ENCODE results near the gene FADS2. TPM values are rescaled to one million over a fixed set of nuclear protein-coding genes. Genes with fewer than 3 reads are reported as not detected.
A peak's percentile ranks its signal among the peaks of the same experiment; 100 is the strongest.

Gene FADS2
- total and polyA plus RNA-seq, 3 donors from 2014 or later: 73.5 to 123 (median 80.8) TPM

DNA sequence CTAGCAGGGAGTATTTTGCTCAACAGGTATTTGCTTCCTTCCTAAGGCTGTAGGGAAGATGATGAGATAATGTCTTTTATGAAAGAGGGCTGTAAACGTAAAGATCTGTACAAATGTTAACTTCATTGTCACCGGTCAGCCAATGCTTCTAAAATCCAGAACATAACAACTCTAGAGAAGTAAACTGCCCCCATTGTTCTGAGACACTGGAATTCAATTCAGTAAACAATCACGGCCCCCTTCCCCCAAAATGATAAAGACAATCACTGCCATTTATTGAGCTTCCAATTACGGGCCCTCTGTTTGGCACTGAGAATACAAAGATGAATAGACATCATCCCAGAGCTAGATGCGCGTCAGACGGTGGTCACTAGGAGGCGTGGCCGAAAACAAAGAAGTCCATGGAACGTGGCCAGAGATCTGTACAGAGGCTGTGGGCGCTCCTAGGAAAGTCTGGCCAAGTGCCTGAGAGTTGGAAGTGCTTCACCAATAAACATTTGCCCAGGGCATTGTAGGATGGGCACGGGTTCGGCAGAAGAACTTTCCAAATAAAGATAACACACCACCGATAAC lies 36.3 kb upstream of the FADS2 start:
- peak; percentile 89 for DNase-seq
- H3K4me3 ChIP-seq: peak overlapping the region; percentile 84 to 97

DNA sequence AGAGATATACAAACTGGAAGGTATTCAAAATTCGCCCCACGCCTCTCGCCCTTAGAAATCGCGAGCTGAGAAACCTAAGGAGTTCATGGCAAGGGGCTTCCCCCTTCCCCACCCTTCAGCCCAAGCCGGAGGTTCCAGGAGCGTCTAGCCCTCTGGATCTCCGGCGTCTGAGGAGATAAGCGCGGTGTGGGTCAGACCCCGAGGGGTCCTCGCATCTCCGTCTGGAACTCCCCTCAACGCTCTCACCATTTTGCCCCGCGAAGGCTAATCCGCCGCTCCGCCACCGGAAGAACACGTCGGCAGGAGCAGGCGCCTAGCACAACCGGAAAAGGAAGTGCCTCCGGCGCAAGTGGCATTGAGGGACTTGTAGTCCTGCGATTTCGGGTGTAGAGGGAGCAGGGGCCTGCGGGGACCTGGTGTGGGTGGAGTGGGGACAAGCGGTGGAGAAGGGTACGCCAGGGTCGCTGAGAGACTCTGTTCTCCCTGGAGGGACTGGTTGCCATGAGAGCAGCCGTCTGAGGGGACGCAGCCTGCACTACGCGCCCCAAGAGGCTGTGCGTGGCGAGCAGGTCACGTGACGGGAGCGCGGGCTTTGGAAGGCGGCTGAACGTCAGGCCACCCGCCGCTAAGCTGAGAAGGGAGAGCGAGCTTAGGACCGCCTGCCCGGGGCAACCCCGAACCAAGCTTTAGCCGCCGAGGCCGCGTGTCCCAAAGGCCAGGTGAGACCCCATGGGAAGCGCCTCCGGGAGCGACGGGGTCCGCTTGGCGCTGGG lies 35.6 kb upstream of the FADS2 start, which contains the start of the genes FEN1 and TMEM258:
TSS of gene FEN1 (plus strand) at position 602 of the 773 bp plus-strand sequence. CDS start 2,451 bp downstream, outside the sequence.
TSS of gene TMEM258 (minus strand) at position 290 of the 773 bp plus-strand sequence. CDS start at position 249, 41 bp downstream.
- 1% methylated on average over 22 to 58 of the region's 61 CpGs for WGBS, 2 donors
- Histone ChIP-seq H3K4me1 (peaks cover 17% of the 10 kb centered on the region), H3K9me3 (no peaks in the 10 kb centered on the region), H3K27ac (peak within 1 kb of the TSS; percentile 95 to 98), H3K27me3 (no peaks in the 10 kb centered on the region), H3K4me3 (peak within 1 kb of the TSS; percentile 84 to 97), H3K36me3 (ENCODE audit: low read depth, missing control alignments) (no peaks in the 10 kb centered on the region)
- peak; percentile 93 for DNase-seq
- TF ChIP-seq, protein P1, sequence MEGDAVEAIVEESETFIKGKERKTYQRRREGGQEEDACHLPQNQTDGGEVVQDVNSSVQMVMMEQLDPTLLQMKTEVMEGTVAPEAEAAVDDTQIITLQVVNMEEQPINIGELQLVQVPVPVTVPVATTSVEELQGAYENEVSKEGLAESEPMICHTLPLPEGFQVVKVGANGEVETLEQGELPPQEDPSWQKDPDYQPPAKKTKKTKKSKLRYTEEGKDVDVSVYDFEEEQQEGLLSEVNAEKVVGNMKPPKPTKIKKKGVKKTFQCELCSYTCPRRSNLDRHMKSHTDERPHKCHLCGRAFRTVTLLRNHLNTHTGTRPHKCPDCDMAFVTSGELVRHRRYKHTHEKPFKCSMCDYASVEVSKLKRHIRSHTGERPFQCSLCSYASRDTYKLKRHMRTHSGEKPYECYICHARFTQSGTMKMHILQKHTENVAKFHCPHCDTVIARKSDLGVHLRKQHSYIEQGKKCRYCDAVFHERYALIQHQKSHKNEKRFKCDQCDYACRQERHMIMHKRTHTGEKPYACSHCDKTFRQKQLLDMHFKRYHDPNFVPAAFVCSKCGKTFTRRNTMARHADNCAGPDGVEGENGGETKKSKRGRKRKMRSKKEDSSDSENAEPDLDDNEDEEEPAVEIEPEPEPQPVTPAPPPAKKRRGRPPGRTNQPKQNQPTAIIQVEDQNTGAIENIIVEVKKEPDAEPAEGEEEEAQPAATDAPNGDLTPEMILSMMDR (IDR thresholded peaks at IDR 0.05): peak in 1 of 3 experiments; percentile 27
- no peak for TF ChIP-seq POLR2A (IDR thresholded peaks at IDR 0.05)
- intact Hi-C loops (cut with DNase I; ENCODE audit: low total_unique reads): loop anchor here (10.0 kb wide), 2 partner anchors 162 to 312 kb away; partner anchors contain the start of gene BEST1

More for the DNA sequence above, 36.3 kb upstream of the FADS2 start:
- intact Hi-C loops (cut with DNase I; ENCODE audit: low total_unique reads): loop anchor here (10.0 kb wide), 2 partner anchors 163 to 313 kb away; partner anchors contain the start of gene BEST1
- no peaks in the 10 kb centered on the region for H3K36me3 ChIP-seq (ENCODE audit: low read depth, missing control alignments)
- H3K27ac ChIP-seq: peak overlapping the region; percentile 95 to 98
- H3K27me3 ChIP-seq: no peaks in the 10 kb centered on the region
- no peak for TF ChIP-seq POLR2A (IDR thresholded peaks at IDR 0.05)
- TF ChIP-seq, protein P1 (IDR thresholded peaks at IDR 0.05): no peak
- H3K9me3 ChIP-seq: no peaks in the 10 kb centered on the region
- H3K4me1 ChIP-seq: peaks cover 14% of the 10 kb centered on the region
- WGBS, 2 donors: 2 to 3% methylated on average over 14 of the region's 14 CpGs

DNA sequence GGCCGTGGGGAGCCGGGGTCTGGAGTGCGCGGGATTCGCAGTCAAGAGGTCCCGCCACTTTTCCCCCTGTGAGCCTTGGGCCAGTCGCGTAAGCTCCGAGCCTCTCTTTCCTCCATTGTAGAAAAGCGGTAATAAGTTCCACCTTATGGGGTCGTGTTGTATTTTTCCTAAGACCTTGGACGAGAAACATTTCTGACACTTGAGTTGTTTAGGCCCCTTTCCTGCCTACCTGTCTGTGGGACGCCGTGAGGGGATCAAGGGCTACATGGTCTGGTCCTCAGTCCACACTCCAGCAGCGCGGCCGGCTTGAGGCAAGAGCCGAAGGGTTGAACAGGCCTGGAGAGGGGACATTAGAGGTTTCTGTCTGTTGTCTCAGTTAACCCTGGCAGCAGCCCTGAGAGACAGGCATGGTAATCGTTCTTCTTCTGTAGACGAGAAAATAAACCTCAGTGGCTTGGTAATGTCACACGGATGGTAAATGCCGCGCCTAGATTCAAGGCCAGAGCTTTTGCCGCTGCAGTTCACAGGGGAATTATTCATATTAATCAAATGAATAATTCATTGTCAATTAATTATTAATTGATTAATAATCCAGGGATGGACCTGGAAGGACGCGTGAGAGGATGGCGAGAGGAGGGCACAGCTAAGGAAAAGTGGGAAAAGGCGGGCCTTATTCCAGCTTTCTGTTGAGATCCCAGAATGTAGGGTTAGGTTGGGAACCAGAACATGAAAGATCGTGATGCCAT lies 34.8 kb upstream of the FADS2 start:
- H3K4me1 ChIP-seq: peaks cover 20% of the 10 kb centered on the region
- 3% methylated on average over 27 to 29 of the region's 29 CpGs for WGBS, 2 donors

DNA sequence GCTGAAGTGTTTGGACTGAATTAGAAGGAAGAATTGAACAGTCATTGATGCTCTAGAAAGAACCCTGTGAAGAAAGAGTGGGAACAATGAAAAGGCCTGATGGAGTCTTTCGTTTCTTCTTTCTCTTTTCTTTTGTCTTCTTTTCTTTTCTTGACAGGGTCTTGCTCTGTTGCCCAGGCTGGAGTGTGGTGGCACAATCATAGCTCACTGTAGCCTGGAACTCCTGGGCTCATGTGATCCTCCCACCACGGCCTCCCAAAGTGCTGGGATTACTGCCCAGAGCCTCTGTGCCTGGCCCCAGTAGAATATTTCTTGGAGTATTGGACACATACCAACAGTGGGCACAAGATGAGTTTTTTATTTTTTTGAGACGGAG lies 34.3 kb upstream of the FADS2 start:
- no peak overlapping the region for H3K4me3 ChIP-seq
- no peaks in the 10 kb centered on the region for H3K9me3 ChIP-seq
- H3K27ac ChIP-seq: no peak overlapping the region
- peaks cover 20% of the 10 kb centered on the region for H3K4me1 ChIP-seq
- intact Hi-C loops (cut with DNase I; ENCODE audit: low total_unique reads): loop anchor here (10.0 kb wide), 2 partner anchors 161 to 311 kb away; partner anchors contain the start of gene BEST1
- no peak for TF ChIP-seq POLR2A (IDR thresholded peaks at IDR 0.05)
- TF ChIP-seq, protein P1 (IDR thresholded peaks at IDR 0.05): no peak
- H3K36me3 ChIP-seq (ENCODE audit: low read depth, missing control alignments): no peaks in the 10 kb centered on the region
- WGBS, 2 donors: 35 to 58% methylated on average over 3 of the region's 3 CpGs
- no peak for DNase-seq
- no peaks in the 10 kb centered on the region for H3K27me3 ChIP-seq

More for the DNA sequence above, 34.8 kb upstream of the FADS2 start:
- TF ChIP-seq, protein P1 (IDR thresholded peaks at IDR 0.05): no peak
- Histone ChIP-seq H3K27me3 (no peaks in the 10 kb centered on the region), H3K36me3 (ENCODE audit: low read depth, missing control alignments) (no peaks in the 10 kb centered on the region), H3K4me3 (peak overlapping the region; percentile 84 to 97), H3K9me3 (no peaks in the 10 kb centered on the region), H3K27ac (peak overlapping the region; percentile 95 to 98)
- intact Hi-C loops (cut with DNase I; ENCODE audit: low total_unique reads): loop anchor here (10.0 kb wide), 2 partner anchors 162 to 312 kb away; partner anchors contain the start of gene BEST1
- DNase-seq: no peak
